GM19043 (cell line): ENCODE measurements around the gene C5.
A peak's percentile ranks its signal among the peaks of the same experiment; 100 is the strongest.

ENCODE experiments used
- ATAC-seq: cut with Tn5 transposase; IDR thresholded peaks from one replicate; pipeline ENCODE4 v1.9.1; 2021; ENCODE audit warnings: low read depth; ENCODE audit not compliant: unreplicated experiment

C5 gene

GRCh38 chr9:120946259-120946658 is 103.8 kb downstream of the C5 start:
- no peak for ATAC-seq

- no peak for ATAC-seq
Observed at GRCh38 chr9:120944948-120945347, 105.1 kb downstream of the C5 start.

- peak; percentile 98 for ATAC-seq
Observed at GRCh38 chr9:120944434-120944843, 105.6 kb downstream of the C5 start.

- ATAC-seq, result no peak
Observed at GRCh38 chr9:120942186-120943001, 107.7 kb downstream of the C5 start.

- no peak for ATAC-seq
Observed at GRCh38 chr9:120941046-120941770, 108.9 kb downstream of the C5 start.

DNA sequence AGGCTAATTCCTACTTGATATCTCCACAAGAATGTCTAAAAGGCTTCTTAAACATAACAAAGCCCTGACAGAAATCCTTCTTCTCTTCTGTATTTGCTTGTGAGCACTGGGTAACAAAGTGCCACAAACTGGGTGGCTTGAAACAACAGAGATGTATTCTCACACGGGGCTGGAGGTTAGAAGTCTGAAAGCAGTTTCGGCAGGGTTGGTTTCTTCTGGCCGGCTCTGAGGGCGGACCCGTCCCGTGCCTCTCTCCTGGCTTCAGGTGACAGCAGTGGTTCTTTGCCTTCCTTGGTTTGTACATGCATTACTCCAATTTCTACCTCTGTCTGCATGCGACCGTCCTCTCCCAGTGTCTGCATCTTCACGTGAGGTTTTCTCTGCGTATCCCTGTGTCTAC is 109.5 kb downstream of the C5 start:
- no peak for ATAC-seq

GRCh38 chr9:120938851-120939250 is 111.2 kb downstream of the C5 start:
- no peak for ATAC-seq

DNA sequence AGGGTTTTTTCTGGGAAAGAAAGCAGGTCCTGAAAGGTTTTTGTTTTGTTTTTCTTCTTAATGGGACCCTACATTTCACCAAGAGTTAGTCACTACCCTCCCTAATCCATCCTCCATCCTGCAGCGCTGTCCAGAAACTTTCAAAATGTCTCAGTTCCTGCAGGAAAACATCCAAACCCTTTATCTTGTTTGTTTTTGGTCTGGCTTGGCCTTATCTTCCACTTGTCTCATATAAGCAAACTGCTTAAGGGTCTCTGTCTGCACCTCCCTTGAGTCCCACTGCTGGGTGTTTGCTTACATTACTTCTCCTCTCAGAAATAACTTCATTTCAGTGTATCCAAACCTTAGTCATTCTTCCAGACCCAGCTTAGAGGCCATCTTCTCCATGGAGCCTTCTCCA is 112.5 kb downstream of the C5 start:
- no peak for ATAC-seq

GRCh38 chr9:120937127-120937526 is 112.9 kb downstream of the C5 start:
- no peak for ATAC-seq

DNA sequence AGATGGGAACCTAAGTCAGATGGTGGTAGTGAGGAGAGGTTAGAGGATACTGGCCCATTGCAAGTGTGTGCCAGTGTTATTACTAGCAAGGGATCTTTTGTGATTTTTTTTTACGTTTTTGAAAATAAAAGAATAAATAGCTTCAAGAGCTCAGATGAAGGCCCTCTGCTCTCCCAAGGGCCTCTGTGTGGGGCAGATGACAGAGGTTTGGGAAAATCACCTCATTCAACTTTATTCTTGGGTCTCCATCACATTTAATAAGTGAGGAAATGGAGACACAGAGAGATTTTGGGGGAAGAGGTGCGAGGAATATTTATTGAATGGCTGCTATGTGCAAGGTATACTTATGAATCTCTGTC is 113.3 kb downstream of the C5 start:
- ATAC-seq, result no peak

DNA sequence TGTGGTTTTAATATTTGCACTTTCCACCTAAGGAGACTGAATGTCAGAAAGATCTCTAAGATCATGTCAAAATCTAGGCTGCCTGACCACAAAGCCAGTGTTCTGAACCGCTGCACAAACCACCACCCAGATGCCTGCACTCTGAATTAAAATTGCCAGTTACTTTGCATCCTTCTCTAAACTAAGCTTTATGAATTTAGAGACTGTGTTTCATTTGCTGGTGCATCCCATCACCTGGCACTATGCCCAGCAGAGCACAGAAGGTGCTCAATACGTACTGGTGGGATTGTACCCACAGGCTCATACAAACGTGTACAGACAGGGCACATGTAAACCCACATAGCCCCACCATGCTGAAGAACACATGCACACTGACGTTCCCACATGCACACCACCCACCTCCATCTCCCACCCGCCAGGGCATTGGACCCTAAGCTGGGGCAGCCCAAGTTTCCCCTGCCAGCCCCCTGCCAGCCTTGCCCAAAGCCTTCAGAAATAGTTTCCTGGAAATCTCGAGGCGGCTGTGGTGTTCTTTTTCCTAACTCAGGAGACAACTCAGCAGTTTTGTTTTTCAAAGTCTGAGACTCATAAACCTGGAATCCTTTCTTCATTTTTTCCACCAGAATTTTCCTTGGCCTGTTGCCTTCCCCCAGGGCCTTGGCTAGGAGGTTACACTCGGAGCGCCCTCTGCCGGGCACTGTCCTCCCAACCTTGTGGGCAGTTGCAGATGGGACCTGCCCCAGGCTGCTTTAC is 113.9 kb downstream of the C5 start:
- ATAC-seq, result no peak

DNA sequence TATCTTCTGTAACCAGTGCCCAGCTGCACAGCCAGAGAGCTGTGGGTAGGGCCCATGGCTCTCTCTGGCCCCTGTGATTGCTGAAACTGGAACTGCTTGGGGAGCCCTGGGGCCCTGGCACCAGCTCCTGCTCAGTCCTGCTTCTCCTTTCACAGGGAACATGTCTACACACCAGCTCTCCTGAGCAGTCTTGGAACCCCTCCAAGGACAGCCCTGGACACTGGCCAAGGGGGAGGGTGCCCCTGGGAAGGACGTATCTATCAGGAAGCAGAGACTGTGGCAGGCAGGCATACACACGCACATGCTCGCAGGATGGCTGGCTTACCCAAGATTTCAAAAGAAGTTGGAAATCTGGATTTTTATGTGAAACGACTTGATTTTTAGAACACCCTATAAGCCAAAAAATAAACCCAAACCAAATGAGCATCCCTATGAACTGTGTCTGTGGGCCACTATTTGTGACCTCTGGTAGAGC is 114.7 kb downstream of the C5 start:
- ATAC-seq, result no peak

DNA sequence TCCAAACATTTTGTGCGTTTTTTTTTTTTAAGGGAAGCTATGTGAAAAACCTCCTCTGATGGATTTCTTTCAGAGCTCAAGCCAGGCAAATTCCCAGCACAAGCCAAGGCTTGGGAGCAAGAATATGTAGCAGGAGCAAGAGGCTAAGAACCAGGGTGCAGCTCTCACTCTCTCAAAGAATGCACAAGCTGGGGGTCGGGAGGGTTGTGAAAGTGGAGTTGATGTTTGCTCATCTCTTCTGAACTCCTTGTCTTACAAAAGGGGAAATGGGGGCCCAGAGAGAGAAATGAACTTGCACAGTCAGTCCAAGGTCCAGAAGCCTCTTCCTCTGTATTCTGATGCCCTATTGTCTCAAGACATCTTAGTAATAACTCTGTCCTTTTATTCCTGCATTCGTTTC is 115.8 kb downstream of the C5 start:
- ATAC-seq, result no peak

- no peak for ATAC-seq
Observed at GRCh38 chr9:120933310-120934055, 116.6 kb downstream of the C5 start.

DNA sequence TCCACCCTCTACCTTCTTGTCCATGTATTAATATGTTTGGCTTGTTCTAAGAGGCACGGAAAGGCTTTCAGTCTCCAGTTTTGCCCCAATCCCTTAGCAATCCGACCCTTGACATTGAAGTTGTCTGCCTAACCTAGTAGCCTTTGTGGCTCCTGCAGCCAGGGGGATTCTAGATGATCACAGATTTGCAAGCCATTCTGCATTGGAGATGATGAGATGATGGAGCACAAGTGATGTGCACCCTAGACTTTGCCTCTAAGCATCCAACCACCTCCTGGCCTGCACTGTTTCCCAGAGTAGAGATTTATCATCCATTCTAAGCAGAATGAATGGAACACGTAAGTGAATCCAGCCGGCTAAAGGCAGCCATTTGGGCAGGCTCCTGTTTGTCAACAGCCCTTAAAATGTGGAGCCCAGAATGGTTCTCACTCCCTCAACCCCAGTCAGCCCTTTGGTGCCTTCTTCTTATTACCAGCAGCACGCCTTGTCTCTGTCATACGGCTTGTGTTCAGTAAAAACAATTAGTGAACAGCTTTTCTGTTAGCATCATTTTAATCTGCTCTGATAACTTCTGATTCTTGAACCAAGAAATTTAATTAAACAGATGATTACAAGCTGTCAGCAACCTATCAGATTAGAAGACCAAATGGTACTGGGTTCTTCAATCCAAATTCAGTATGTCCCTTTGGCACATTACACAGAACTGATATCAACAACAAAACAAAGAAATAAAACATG is 117.8 kb downstream of the C5 start:
- ATAC-seq, result no peak

DNA sequence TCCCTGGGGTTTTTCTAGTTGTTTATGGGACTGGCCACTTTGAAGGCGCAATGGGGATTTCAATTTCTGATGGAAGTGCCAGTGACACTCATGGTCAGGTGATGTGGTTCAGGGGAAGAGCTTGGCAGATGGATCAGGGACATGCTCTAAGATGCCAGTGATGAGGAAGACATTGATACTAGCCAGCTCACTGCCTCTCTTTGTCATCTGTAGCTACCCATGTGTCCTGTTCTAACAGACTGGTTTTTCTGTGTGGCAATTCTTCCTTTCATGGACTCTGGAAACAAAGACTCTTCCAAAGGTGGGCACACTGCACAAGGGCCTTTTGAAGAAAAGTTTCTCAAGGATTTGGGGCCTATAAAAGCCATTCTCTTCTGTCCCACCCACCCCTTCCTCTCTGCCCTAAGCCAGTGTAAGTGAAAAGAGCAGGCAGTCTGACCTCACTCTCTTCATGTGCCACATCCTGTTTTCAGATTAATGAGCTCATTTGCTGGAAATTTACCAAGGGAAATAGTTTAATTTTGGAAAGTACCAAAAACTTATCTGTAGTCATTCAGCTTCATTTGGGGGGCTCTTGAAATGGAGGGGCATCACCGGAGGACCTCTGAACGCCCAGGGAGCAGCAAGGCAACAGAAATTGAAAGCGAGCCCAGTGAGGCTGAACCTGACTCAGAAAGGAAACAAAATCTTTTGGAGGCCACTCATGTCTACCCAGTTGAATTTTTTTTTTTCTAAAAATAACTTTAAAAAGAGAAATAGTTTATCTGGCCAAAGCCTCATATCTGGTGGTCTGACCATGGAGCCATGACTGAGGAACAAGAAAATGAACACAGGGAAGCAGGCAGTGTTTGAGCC is 118.6 kb downstream of the C5 start:
- peak; percentile 38 for ATAC-seq

DNA sequence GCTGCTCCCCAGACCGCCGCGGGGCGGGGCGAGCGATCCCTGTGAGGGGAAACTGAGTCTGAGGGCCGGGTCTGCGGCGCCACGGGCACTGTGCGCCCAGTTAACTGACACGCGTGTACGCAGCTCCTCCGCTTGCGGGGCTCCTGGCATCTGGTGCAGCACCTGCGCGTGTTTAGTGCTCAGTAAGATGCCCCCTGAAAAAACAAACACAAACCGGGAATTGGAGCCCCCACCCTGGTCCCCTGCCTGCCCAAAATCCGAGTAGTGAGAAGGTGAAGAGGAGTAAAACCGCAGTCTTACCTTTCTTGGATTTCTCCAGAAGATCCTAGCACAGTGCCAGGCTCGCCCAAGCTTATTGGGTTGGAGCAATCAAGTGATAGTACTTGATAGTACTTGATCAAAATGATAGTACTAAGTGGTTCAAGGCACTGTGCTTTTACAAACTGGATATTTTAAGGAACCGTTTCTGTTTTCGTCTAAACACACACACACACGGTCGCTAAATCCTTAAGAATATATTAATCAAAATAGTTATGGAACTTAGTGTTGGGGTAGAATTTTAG is 120.8 kb downstream of the C5 start:
- ATAC-seq, result no peak

GRCh38 chr9:120928483-120929228 is 121.4 kb downstream of the C5 start:
- ATAC-seq, result peak; percentile 34
